ENCODE data around the gene MMP12.

The MMP12 gene

GRCh38 chr11:102849311-102849710 is 25.5 kb downstream of the MMP12 start:
- DNase-seq: no peak

GRCh38 chr11:102846292-102846691 is 28.5 kb downstream of the MMP12 start:
- no peak for DNase-seq

GRCh38 chr11:102843489-102843888 is 31.3 kb downstream of the MMP12 start, which contains the start of gene MMP3:
TSS of gene MMP3 (minus strand) at chr11:102843609. CDS start at chr11:102843546, 63 bp downstream.
- no peak for DNase-seq

- DNase-seq: no peak
Observed at GRCh38 chr11:102842930-102843329, 31.9 kb downstream of the MMP12 start.

DNA sequence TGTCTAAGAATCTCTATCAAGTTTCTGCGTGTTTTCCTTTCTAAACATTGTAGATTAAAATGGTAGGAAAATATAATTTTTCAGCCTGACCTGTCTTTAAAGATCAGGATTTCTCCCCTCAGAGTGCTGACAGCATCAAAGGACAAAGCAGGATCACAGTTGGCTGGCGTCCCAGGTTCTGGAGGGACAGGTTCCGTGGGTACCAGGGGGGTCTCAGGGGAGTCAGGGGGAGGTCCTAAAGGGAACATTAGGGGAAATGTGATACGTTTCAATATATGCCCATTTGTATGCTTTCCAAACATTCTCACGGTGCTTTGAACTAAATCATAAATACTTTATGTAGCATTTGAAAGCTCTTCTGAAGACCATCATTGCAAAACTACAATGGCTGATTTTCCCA is 34.8 kb downstream of the MMP12 start:
- DNase-seq: no peak

GRCh38 chr11:102837646-102838045 is 37.1 kb downstream of the MMP12 start:
- DNase-seq: no peak

DNA sequence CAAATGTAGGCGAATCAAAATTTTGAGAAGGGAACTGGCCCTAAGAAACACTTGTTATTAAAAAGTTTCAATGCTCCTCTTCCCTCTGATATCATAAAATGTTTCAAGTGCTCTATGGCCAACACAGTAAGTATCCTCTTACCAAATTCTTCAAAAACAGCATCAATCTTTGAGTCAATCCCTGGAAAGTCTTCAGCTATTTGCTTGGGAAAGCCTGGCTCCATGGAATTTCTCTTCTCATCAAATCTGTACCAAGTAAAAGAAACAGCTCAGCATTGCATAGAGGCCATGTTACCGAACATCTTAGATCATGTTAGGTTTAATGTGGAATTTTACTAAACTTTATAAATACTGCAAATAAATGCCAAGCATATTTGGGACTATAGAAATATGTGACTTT is 37.6 kb downstream of the MMP12 start:
- DNase-seq: no peak

GRCh38 chr11:102836290-102836875 is 38.4 kb downstream of the MMP12 start:
- no peak for DNase-seq

GRCh38 chr11:102833731-102834130 is 41.1 kb downstream of the MMP12 start:
- DNase-seq: no peak

GRCh38 chr11:102832612-102833011 is 42.2 kb downstream of the MMP12 start:
- DNase-seq: no peak

- DNase-seq: peak; percentile 46
Observed at GRCh38 chr11:102831489-102832440, 43.0 kb downstream of the MMP12 start.

- DNase-seq: no peak
Observed at GRCh38 chr11:102831128-102831488, 43.7 kb downstream of the MMP12 start.

DNA sequence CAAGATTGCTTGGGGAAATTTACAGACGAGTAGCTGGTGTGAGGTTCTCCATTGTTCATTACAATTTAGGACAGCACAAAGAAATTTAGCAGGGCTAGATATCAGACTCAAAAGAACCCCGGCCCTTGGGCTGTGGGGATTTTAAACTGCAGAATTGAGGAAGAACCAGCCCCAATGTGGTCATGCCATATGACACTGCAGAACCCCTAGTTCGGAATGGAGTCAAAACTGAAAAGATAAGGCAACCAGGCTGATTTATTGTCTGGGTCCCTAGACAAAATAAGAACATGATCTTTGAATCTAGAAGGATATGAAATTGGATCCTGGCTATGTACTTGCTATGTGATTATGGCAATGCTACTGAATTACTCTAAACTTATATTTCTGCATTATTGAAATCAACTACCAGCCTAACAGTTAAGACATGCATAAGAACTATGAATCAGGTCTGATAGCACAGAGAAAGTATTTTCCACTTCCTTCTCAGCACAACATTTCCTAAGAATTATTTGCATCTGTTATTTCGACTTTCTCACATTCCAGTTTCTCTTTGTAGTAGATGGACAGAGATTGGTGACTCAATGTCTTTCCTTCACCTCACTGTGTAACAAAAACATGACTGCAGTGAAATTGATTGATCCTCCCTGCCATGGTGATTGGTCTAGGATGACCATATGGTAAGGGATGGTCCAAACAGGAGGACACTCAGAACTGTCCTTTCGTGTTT is 44.6 kb downstream of the MMP12 start:
- DNase-seq: peak; percentile 15

DNA sequence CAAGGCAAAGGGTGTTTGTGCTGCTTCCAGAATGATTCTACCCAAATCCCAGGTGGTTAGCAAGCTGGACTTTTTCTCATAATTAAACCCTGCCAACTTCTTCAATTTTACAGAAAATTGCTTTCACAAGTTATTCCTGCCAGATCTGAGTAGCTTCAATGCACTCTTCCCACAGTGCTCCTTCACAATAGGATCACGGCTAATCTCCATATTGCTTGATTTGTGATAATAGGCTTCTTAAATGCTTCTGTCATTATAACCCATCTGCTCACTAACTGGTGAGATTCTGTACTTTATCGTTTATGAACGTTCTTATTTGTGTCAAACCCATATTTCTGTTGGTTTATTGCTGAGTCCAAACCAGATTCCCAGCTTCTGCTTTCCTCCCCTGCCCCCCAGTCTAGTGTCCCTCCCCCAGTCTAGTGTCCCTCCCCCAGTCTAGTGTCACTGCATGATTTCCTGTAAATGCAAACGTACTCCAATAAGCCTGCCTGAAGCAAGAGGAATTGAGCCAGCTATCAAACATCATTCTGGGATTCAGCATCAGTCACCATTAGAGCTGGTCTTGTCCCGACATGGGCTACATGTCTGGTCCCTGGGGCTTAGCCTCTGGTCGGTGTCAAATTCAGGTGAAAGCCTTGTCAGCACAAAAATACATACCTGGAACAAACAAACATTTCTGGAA is 45.3 kb downstream of the MMP12 start:
- DNase-seq: no peak

- no peak for DNase-seq
Observed at GRCh38 chr11:102824556-102824955, 50.2 kb downstream of the MMP12 start.

DNA sequence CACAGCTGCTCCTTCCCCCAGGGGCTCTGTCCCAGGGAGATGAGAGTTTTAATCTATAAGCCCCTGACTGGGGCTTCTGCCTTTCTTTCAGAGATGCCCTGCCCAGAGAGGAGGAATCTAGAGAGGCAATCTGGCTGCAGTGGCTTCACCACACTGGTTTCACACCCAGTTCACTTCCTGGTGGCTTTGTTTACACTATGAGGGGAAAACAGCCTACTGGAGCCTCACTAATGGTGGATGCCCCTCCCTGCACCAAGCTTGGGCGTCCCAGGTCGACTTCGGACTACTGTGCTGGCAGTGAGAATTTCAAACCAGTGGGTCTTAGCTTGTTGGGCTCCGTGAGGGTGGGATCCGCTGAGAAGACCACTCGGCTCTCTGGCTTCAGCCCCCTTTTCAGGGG is 55.3 kb downstream of the MMP12 start:
- DNase-seq: no peak

GRCh38 chr11:102813484-102813883 is 61.3 kb downstream of the MMP12 start:
- no peak for DNase-seq

All from hematopoietic multipotent progenitor cell treated with erythropoietin and hydrocortisone succinate and interleukin-3 and kit ligand, for 4 days (in vitro differentiated cells).